ENCODE results near the gene CFAP97D1. TPM values are rescaled to one million over a fixed set of nuclear protein-coding genes. Genes with fewer than 3 reads are reported as not detected.

Gene CFAP97D1
- total and polyA plus RNA-seq, 3 donors from 2014 or later, result 6.3 to 32.4 (median 20.0) TPM

GRCh38 chr17:43825567-43825966, 45.3 kb downstream of the CFAP97D1 start:
- no peak overlapping the region for H3K27ac ChIP-seq
- no peak for DNase-seq
- no peaks in the 10 kb centered on the region for H3K4me1 ChIP-seq
- 96 to 100% methylated on average over 1 to 12 of the region's 12 CpGs for WGBS, 2 donors
- no peaks in the 10 kb centered on the region for H3K36me3 ChIP-seq (ENCODE audit: low read depth, missing control alignments)
- H3K27me3 ChIP-seq, result no peaks in the 10 kb centered on the region
- no peak overlapping the region for H3K4me3 ChIP-seq
- H3K9me3 ChIP-seq, result no peaks in the 10 kb centered on the region
- no peak for TF ChIP-seq CTCF (IDR thresholded peaks at IDR 0.05)
- no peak for TF ChIP-seq POLR2A (IDR thresholded peaks at IDR 0.05)
- intact Hi-C loops (cut with DNase I; ENCODE audit: low total_unique reads), result no loop called here

DNA sequence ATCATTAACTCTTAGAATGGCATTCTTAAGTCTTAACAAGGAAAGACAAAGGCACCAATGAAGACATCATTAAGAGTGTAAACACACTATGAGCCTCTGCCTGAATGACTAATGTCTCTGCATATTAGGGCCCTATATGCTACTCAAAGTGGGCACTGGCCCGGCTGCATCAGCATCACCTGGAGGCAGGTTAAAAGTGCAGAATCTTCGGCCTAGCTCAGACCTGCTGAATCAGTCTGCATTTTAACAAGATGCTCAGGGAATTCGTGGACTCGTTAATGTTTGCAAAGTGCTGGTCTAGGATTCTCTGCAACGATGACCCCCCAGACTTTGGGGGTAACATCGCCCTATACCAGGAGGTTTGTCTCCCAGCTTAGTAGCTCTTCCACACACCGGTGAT, 46.0 kb downstream of the CFAP97D1 start:
- no peaks in the 10 kb centered on the region for H3K36me3 ChIP-seq (ENCODE audit: low read depth, missing control alignments)
- no peaks in the 10 kb centered on the region for H3K9me3 ChIP-seq
- no peaks in the 10 kb centered on the region for H3K27me3 ChIP-seq
- no peak for DNase-seq
- TF ChIP-seq CTCF (IDR thresholded peaks at IDR 0.05) (no peak), POLR2A (IDR thresholded peaks at IDR 0.05) (no peak)
- 93 to 97% methylated on average over 7 of the region's 7 CpGs for WGBS, 2 donors
- H3K4me1 ChIP-seq, result no peaks in the 10 kb centered on the region
- H3K4me3 ChIP-seq, result no peak overlapping the region
- intact Hi-C loops (cut with DNase I; ENCODE audit: low total_unique reads), result no loop called here
- H3K27ac ChIP-seq, result no peak overlapping the region

GRCh38 chr17:43827596-43827995, 47.4 kb downstream of the CFAP97D1 start:
- no peak for DNase-seq
- Histone ChIP-seq H3K36me3 (ENCODE audit: low read depth, missing control alignments) (no peaks in the 10 kb centered on the region), H3K27me3 (no peaks in the 10 kb centered on the region), H3K27ac (no peak overlapping the region), H3K4me3 (no peak overlapping the region), H3K9me3 (no peaks in the 10 kb centered on the region), H3K4me1 (no peaks in the 10 kb centered on the region)
- intact Hi-C loops (cut with DNase I; ENCODE audit: low total_unique reads), result no loop called here
- WGBS, 2 donors, result 95 to 97% methylated on average over 9 of the region's 9 CpGs
- TF ChIP-seq POLR2A (IDR thresholded peaks at IDR 0.05), result no peak

DNA sequence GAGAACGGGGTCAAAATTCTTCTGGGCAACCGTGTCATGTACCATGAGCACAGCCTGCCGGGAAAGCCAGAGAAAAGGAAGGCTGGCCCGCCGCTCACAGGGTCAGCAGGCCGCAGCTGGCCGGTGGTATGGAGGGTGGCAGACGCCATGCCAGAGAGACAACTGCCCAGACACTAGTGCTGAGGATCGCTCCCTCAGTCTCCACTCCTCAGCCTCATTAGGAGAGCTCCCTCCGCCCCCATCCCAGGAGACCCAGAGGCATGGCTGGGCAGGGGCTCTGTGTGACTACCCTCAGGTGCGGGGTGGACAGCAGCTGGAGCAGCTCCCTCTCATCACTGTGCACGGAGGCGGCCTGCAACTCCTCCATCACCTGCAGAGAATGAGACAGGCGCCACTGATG, 49.5 kb downstream of the CFAP97D1 start:
- Histone ChIP-seq H3K27ac (no peak overlapping the region), H3K27me3 (no peaks in the 10 kb centered on the region), H3K36me3 (ENCODE audit: low read depth, missing control alignments) (no peaks in the 10 kb centered on the region), H3K9me3 (no peaks in the 10 kb centered on the region), H3K4me3 (no peak overlapping the region), H3K4me1 (peaks cover 5% of the 10 kb centered on the region)
- intact Hi-C loops (cut with DNase I; ENCODE audit: low total_unique reads), result no loop called here
- DNase-seq, result no peak
- 89 to 98% methylated on average over 3 to 14 of the region's 14 CpGs for WGBS, 2 donors
- TF ChIP-seq CTCF (IDR thresholded peaks at IDR 0.05), result no peak
- TF ChIP-seq POLR2A (IDR thresholded peaks at IDR 0.05), result no peak

DNA sequence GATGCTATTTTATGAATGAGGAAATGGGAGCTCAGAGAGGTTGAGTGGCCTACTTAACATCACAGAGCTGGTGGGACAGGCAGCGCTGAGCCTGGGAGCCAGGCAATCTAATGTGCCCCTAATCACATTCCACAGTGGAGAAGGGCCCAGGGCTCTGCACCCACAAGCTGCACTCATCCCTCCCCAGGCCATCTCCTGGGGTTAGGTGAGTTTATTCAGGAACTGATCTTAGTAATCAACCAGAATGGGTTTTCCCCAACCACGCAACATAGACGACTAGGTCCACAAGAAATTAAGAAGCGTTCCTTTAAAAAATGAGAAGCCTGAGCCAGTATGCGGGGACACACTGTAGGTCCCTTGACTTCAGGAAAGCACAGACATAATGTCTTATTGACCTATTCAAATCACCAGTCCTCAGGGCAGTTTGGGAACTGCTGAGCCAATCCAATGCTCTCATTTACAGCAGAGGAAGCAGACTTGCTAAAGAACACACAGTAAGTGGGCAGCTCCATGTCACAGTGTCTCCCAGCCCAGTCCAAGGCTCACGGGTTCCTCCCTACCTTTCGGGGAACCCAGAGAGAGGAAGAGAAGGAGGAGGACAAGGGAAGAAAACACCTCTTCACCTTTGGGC, 50.4 kb downstream of the CFAP97D1 start:
- intact Hi-C loops (cut with DNase I; ENCODE audit: low total_unique reads), result no loop called here
- 91 to 93% methylated on average over 7 of the region's 7 CpGs for WGBS, 2 donors

More for the DNA sequence above, 50.4 kb downstream of the CFAP97D1 start:
- no peak overlapping the region for H3K4me3 ChIP-seq
- no peaks in the 10 kb centered on the region for H3K36me3 ChIP-seq (ENCODE audit: low read depth, missing control alignments)
- H3K4me1 ChIP-seq, result peaks cover 5% of the 10 kb centered on the region
- H3K27me3 ChIP-seq, result no peaks in the 10 kb centered on the region
- H3K27ac ChIP-seq, result no peak overlapping the region
- H3K9me3 ChIP-seq, result no peaks in the 10 kb centered on the region
- DNase-seq, result no peak
- TF ChIP-seq POLR2A (IDR thresholded peaks at IDR 0.05) (no peak), CTCF (IDR thresholded peaks at IDR 0.05) (no peak)
